HUES6 (cell line): Measurements from ENCODE around the gene BAIAP2L2.
A peak's percentile ranks its signal among the peaks of the same experiment; 100 is the strongest.
"Not testable (repeated sequence)": the region's sequence is repeated elsewhere in the genome, so short reads cannot be mapped to it uniquely, and the experiment has no call there.

Experiments used
- H3K27ac ChIP-seq: 2 replicates; pipeline ENCODE4 v1.7.0; 2013; ENCODE audit warnings: low read depth, mild to moderate bottlenecking, low read length, inconsistent platforms
- H3K27me3 ChIP-seq: 2 replicates; pipeline ENCODE4 v1.6.1; 2013; ENCODE audit warnings: low read length; ENCODE audit not compliant: control insufficient read depth, insufficient read depth
- H3K36me3 ChIP-seq: 2 replicates; pipeline ENCODE4 v1.6.1; 2013; ENCODE audit warnings: low read length; ENCODE audit not compliant: control insufficient read depth, insufficient read depth
- H3K4me1 ChIP-seq: 2 replicates; pipeline ENCODE4 v1.6.1; 2013; ENCODE audit warnings: low read length; ENCODE audit not compliant: control insufficient read depth, insufficient read depth
- H3K4me3 ChIP-seq: 2 replicates; pipeline ENCODE4 v1.5.1; 2013; ENCODE audit warnings: low read depth, low read length
- H3K9ac ChIP-seq: one replicate; pipeline ENCODE4 v1.6.1; 2013; ENCODE audit warnings: mild to moderate bottlenecking, low read length
- H3K9me3 ChIP-seq: 2 replicates; pipeline ENCODE4 v1.6.1; 2013; ENCODE audit warnings: low read depth, low read length; ENCODE audit not compliant: control insufficient read depth, insufficient read depth

The BAIAP2L2 gene

DNA sequence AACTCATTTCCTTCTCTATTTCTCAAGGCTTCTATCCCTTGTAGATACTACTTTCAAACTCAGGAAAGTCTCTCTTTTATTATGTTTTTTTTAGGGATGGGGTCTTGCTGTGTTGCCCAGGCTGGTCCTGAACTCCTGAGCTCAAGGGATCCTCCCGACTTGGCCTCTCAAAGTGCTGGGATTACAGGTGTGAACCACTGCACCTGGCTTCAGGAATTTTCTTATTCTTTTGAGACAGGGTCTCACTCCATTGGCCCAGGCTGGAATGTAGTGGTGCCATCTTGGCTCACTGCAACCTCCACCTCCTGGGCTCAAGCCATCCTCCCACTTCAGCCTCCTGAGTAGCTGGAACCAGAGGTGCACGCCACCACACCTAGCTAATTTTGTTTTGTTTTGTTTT, 31.3 kb downstream of the BAIAP2L2 start:
- H3K4me3 ChIP-seq, H3K9ac ChIP-seq, H3K9me3 ChIP-seq, H3K27ac ChIP-seq, H3K36me3 ChIP-seq: not testable (repeated sequence)
- H3K27me3 ChIP-seq = peaks cover 36% of the 10 kb centered on the region
- peaks cover 25% of the 10 kb centered on the region for H3K4me1 ChIP-seq

- Histone ChIP-seq H3K4me3 (no peak overlapping the region), H3K4me1 (peaks cover 17% of the 10 kb centered on the region), H3K36me3 (peaks cover 13% of the 10 kb centered on the region), H3K27me3 (peaks cover 36% of the 10 kb centered on the region), H3K27ac (no peak overlapping the region), H3K9ac (no peak overlapping the region), H3K9me3 (no peaks in the 10 kb centered on the region)
Measured at GRCh38 chr22:38078046-38078840, 32.2 kb downstream of the BAIAP2L2 start.

DNA sequence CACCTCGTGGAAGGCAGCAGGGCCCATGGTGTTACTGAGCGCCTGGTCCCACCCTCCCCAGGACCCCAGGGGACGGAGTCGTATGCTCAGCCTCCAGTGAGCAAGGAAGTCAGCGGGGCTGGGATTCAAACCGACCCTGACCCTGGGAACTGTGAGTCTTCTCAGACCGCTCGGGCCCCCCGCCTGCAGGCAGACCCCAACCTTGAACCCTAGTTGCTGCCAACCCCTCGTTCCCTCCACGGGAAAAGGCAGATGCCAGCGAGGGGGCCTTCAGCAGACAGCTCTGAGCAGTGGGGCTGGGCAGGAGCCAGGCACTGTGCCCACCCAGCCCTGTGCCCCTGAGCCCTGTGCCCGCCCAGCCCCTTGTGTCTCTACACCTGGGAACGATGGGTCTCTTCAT, 32.9 kb downstream of the BAIAP2L2 start:
- Histone ChIP-seq H3K4me1 (peaks cover 12% of the 10 kb centered on the region), H3K36me3 (peaks cover 19% of the 10 kb centered on the region), H3K4me3 (no peak overlapping the region), H3K9me3 (no peaks in the 10 kb centered on the region), H3K27ac (no peak overlapping the region), H3K27me3 (peaks cover 31% of the 10 kb centered on the region), H3K9ac (no peak overlapping the region)

DNA sequence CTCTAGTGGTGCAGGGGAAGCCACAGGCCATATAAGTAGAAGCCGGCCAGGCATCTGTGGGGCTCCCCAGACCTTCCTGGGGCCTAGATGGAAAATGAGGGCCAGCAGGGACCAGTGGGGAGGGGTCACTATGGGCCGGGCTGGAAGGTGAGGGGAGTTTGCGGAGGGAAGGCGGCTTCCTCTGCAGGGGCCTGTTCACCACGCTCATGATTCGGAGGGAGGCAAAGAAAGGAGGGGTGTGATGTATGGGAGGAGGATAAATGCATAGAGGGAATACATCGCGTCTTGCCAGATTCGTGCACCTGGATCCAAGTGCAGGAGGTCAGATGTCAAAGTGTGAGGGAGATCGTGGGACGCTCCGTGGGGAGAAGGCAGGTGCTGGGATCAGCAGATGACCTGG, 33.4 kb downstream of the BAIAP2L2 start:
- peaks cover 24% of the 10 kb centered on the region for H3K36me3 ChIP-seq
- no peak overlapping the region for H3K9ac ChIP-seq
- H3K4me3 ChIP-seq = no peak overlapping the region
- peaks cover 26% of the 10 kb centered on the region for H3K27me3 ChIP-seq
- no peak overlapping the region for H3K27ac ChIP-seq
- H3K4me1 ChIP-seq = peaks cover 9% of the 10 kb centered on the region
- no peaks in the 10 kb centered on the region for H3K9me3 ChIP-seq

- peaks cover 2% of the 10 kb centered on the region for H3K4me1 ChIP-seq
- H3K27ac ChIP-seq = no peak overlapping the region
- H3K4me3 ChIP-seq = no peak overlapping the region
- H3K9ac ChIP-seq = no peak overlapping the region
- H3K36me3 ChIP-seq = peaks cover 33% of the 10 kb centered on the region
- H3K9me3 ChIP-seq = no peaks in the 10 kb centered on the region
- peaks cover 15% of the 10 kb centered on the region for H3K27me3 ChIP-seq
Measured at GRCh38 chr22:38075961-38076360, 34.5 kb downstream of the BAIAP2L2 start.

GRCh38 chr22:38075105-38075825, 35.2 kb downstream of the BAIAP2L2 start:
- H3K4me3 ChIP-seq = no peak overlapping the region
- peaks cover 39% of the 10 kb centered on the region for H3K36me3 ChIP-seq
- peaks cover 8% of the 10 kb centered on the region for H3K27me3 ChIP-seq
- no peak overlapping the region for H3K27ac ChIP-seq
- H3K9me3 ChIP-seq = no peaks in the 10 kb centered on the region
- peaks cover 2% of the 10 kb centered on the region; the same call in 1 of the 2 replicates for H3K4me1 ChIP-seq
- H3K9ac ChIP-seq = peak overlapping the region; percentile 14

- Histone ChIP-seq H3K9me3 (no peaks in the 10 kb centered on the region), H3K4me1 (peaks cover 2% of the 10 kb centered on the region; the same call in 1 of the 2 replicates), H3K9ac (peak overlapping the region; percentile 14), H3K27me3 (no peaks in the 10 kb centered on the region), H3K27ac (no peak overlapping the region), H3K4me3 (no peak overlapping the region), H3K36me3 (peaks cover 45% of the 10 kb centered on the region)
Measured at GRCh38 chr22:38074181-38075104, 36.0 kb downstream of the BAIAP2L2 start.

GRCh38 chr22:38073150-38074130, 37.0 kb downstream of the BAIAP2L2 start:
- H3K9me3 ChIP-seq = no peaks in the 10 kb centered on the region
- H3K9ac ChIP-seq = no peak overlapping the region
- no peak overlapping the region for H3K4me3 ChIP-seq
- H3K36me3 ChIP-seq = peaks cover 46% of the 10 kb centered on the region
- H3K27me3 ChIP-seq = no peaks in the 10 kb centered on the region
- H3K4me1 ChIP-seq = peaks cover 2% of the 10 kb centered on the region; the same call in 1 of the 2 replicates
- no peak overlapping the region for H3K27ac ChIP-seq

- peaks cover 51% of the 10 kb centered on the region for H3K36me3 ChIP-seq
- no peak overlapping the region for H3K9ac ChIP-seq
- H3K27ac ChIP-seq = no peak overlapping the region
- no peak overlapping the region for H3K4me3 ChIP-seq
- H3K4me1 ChIP-seq = peaks cover 2% of the 10 kb centered on the region; the same call in 1 of the 2 replicates
- H3K9me3 ChIP-seq = no peaks in the 10 kb centered on the region
- no peaks in the 10 kb centered on the region for H3K27me3 ChIP-seq
Measured at GRCh38 chr22:38072322-38073149, 37.9 kb downstream of the BAIAP2L2 start.
